Breast epithelium (tissue), 3 donors: ENCODE data around the gene MTCL1.

Source experiments
- POLR2A ChIP-seq: fragments of 450-650 bp; IDR thresholded peaks from one replicate; pipeline ENCODE4 v1.6.1; 2016; ENCODE audit warnings: antibody characterized with exemption, mild to moderate bottlenecking, moderate library complexity
- TF ChIP-seq, protein P1 (sequence below), 3 donors: fragments of 450-650 bp; IDR thresholded peaks; one replicate each; pipeline ENCODE4 v1.5.1; 2016 to 2017; ENCODE audit warnings: antibody characterized with exemption in 3 of 3, mild to moderate bottlenecking in 3 of 3, moderate library complexity in 3 of 3

DNA sequence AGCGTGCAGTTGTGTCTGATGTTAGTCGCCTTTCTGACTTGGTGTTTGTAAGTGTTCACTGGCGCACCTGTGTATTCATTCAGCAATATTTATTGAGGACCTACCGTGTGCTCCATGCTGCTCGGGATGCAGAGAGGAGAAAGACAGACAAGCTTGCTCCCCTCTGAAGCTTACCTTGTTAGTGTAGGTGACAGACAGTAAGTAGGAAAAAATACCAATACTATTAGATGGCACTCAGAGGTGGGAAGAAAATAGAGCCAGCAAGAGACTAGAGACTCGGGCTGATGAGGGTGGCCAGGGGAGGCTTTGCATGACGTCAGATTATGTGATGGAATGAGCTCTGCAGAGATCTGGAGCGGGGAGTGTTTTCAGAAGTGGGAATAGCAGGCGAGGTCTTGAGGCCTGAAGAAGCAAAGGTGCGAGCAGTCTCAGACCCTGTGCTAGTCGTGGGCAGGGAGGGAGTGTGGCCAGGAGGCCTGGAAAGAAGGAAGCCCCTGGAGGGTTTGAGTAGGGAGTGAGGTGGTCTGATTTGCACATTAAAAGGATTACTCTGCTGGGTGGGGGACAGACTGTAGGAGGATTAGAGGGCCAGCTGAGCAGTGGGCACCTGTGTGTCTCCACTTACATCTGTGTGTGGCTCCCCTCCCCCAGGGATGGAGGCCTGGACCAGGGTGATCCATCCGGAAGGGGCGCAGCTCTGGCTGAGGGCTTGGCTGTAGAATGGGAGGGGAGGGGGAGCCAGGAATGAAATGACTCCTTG, 11.8 kb downstream of the MTCL1 start:
- TF ChIP-seq, protein P1, sequence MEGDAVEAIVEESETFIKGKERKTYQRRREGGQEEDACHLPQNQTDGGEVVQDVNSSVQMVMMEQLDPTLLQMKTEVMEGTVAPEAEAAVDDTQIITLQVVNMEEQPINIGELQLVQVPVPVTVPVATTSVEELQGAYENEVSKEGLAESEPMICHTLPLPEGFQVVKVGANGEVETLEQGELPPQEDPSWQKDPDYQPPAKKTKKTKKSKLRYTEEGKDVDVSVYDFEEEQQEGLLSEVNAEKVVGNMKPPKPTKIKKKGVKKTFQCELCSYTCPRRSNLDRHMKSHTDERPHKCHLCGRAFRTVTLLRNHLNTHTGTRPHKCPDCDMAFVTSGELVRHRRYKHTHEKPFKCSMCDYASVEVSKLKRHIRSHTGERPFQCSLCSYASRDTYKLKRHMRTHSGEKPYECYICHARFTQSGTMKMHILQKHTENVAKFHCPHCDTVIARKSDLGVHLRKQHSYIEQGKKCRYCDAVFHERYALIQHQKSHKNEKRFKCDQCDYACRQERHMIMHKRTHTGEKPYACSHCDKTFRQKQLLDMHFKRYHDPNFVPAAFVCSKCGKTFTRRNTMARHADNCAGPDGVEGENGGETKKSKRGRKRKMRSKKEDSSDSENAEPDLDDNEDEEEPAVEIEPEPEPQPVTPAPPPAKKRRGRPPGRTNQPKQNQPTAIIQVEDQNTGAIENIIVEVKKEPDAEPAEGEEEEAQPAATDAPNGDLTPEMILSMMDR (IDR thresholded peaks at IDR 0.05): no peak
- no peak for TF ChIP-seq POLR2A
